NCI-H2227 (cell line): ENCODE results near the gene ATP6V0D1.

ENCODE experiments used
- DNase-seq: peaks from one replicate; lab custom pipeline; 2025; ENCODE audit not compliant: unreplicated experiment; lab: John Stamatoyannopoulos, UW

ATP6V0D1 gene

DNA sequence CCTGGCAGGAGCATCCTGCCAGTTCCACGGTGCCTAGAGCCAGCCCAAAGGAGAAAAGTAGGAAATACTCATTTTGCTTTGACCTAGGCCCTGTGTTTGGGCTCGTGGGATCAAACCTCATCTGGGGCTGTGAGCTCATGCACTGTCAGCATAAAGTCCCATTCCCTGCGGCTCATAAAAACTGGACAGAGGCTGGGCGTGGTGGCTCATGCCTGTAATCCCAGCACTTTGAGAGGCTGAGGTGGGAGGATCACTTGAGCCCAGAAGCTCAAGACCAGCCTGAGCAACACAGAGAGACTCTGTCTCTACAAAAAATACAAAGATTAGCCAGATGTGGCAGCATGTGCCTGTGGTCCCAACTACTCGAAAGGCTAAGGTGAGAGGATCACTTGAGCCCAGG lies 17.9 kb downstream of the ATP6V0D1 start:
- no peak for DNase-seq

DNA sequence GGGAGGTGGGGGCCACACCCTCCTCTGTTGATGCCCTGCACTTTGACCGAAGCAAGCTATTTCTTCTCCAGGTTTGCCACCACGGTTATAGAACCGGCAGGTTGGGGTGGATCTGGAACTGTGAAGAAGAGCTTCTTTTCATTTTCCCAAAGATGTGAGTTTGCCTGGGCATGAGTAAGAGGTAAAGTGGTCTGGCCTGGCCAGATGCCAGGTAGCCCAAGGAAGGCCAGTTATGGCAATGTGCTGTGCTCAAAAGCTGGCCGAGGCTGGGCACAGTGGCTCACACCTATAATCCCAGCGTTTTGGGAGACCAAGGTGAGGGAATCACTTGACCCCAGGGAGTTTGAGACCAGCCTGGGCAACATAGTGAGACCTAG lies 18.7 kb downstream of the ATP6V0D1 start:
- no peak for DNase-seq

DNA sequence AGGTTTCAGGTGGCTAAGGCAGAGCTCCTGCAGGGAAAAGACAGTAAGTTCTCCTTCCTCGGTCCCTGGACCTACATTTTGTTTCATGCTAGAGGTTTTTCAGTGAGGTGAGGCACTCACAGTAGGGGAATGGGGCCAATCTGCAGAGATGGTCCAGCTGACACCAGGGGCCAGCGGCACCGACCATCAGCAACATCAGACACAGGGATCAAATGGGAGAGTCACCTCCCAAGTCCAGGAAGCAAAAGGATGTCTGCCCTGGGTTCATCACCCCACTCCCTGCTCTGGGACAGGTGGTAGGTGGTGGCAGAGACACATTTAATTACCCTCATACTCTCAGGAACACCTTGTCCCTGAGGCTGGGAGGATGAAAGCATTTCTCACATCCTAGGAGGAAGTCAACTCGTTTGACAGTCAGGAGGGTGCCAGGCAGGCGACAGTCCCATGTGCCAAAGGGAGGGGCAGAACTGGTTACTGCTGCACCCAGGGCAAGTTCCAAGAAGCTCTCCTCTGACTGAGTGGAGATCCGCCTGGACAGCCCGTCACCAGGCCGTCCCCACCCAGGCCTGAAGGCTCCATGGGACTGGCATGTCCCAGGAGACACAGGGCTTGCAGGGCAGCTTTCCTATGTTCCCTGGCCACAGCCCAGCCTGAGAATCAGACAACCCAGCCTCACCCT lies 19.2 kb downstream of the ATP6V0D1 start:
- DNase-seq: no peak

DNA sequence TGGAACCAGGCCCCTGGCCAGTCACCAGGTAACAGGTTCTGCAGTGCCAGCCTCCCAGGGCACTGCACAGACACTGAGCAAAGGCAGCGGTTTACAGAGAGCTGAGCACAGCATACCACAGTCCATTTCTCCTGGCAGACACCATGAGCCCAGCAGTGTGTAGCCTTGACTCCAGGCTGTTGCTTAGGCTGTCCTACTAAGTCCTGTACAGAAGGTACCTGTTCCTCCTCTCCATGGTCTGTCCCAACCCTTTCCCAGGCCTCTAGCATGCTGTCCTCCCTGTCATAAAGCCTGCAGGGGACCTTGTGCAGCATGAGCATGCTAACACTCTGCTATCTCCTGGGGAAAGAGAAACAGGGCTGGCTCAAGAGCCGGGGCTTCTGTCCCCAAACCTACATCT lies 20.0 kb downstream of the ATP6V0D1 start:
- no peak for DNase-seq

DNA sequence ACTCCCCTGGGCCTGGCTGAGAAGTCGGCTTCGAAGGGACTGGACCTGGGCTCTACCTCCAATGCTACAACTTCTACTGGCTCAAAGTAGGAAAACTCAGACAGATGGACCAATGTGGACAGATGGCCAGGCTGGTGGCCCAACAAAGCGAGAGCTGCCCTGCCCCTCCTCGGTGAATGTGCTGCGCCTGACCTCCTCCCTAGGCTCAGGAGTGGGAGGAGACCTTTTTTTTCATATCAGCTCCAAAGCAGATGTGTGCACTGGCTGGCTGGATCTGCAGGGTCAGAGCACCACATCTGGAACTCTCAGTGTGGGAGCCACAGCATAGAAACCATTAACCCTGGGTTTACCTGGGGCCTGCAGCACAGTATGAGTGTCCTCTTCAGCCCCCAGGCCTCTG lies 20.8 kb downstream of the ATP6V0D1 start:
- no peak for DNase-seq

DNA sequence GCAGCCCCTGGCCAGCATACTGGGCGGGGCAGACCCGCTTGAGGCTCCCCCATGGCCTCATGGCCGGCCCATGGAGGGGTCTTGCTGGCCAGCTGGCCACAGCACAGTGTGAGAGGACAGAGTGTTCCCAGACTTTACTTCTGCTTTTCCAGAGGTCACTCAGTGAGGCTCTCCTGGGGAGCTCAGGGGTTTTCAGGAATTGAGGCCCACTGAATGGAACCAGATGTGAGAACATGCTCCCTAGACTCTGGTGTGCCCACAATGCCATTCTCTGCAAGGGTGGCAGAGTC lies 21.2 kb downstream of the ATP6V0D1 start:
- no peak for DNase-seq

DNA sequence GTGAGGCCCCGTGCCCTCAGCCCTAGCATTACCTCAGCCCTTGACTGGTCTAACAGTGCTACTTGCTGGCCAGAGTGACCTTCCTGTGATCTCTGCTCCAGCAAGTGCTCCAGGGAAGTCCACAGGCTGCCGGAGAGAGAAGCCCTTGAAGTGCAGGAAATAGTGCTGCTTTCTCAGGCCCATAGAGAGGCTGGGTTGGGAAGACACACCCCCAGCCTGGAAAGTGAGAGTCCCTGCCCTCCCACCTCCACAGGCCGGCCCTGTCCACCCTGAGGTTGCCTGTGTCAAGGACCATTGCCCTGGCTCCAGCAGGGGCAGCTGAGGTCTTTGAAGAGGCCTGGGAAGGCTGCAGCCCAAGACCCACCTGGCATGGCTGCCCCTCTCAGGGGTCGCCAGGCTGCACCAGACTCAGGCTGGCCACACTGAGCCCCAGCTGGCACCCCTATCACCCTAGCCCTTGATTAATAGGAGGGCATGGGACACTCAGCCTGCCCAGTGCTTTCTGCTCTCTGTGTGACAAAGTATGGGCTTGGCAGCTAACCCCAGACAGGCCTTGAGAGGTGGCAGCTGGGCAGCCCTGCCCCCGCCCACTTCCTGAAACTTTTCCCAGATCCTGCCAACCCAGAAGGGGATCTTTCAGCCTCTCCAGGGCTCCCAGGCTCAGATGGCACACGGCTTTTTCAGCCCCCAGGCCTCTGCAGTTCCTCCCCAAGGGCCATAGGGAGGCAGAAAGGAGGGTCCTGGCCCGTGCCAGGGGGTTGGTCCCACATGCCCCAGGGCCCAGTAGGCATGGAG lies 21.7 kb downstream of the ATP6V0D1 start:
- DNase-seq: no peak

DNA sequence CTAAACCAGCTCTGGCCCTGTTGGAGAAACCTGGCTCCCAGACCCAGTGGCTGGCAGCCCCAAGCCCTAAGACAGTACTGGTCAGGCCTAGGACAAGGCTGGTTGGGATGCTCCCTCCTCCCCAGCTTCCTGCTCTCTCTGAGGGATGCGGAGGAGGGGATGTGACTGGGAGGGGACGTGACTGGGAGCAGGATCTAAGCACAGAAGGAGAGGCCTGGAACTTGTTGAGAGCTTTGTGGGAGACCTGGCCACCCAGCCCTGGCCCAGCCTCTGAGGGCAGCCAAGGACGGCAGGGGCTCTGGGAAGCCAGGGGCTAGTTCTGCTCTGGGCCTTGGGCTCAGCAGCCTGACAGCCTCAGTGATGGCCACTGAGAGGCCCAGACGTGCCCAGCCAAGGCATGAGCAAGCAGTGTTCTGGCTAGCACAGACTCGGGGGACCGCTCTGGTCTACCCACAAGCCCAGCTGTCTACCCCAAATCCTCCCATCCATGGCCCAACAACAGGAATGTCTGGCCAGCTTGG lies 22.8 kb downstream of the ATP6V0D1 start:
- DNase-seq: no peak

DNA sequence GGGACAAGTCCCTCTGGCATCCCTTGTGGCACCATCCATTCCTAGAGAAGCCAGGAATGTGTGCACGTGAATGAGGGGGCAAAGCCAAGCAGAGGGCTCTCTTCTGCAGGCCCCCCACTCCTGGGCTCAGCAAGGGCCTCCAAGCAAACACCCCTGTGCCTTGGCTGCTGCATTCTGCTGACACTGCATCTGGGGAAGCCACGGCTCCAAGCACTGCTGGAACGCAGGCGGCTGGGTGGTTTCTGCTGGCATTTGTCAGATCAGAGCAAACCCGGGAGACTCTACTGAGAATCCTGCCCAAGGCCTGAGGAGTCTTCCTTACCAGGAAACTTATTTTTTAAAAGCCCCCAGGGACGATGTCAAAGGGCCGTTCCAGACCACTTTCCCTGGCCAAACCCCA lies 23.3 kb downstream of the ATP6V0D1 start:
- DNase-seq: no peak

DNA sequence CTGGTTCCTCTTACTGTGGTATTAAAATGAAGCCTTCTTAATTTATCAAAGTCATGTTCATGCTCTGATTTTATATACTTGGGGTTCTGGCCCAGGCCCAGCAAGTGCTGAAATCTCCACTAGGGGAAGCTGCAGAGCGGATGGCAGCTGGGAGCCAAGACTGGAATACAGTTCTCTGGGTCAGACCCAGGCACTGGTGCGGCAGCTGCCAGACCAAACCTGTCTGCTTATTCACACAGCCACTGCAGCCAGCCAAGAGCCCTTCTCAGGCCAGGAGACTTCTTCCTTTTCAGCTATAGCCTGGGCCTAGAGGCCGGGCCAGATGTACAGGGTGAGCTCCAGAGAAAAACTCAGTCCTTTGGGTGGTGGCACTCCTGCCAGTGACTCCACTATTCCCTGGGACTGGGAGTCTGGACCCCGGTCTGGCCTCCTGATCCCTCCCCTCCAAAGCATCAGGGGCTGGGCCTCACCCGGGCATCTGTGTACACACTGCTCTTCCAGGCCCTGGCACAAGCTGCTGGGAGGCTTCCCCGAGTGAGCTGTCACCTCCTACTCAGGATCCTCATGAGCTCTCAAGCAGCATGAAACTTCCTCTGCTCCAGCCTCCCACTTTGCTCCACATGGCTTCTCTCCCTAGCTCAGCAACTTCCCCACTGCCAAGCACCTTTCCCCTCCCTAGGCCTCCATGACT lies 24.4 kb downstream of the ATP6V0D1 start:
- no peak for DNase-seq

DNA sequence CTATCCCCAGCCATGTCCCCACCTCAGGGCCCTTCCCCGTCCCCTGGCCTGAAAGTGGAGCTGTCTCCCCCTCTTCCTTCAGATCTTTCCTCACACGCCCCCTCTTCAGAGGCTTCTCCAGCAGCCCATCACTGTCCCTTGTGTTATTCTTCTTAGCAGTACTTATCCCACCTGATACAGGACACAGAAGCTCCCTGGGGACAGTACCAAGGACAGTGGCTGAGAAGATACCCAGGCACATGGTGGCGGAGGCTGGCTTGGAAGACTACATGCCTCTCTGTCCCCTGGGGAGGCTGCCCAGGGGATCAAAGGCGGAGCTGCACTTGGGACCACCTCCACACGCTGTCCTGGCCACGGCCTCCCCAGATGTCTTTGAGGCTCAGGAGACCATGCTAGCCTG lies 26.1 kb downstream of the ATP6V0D1 start:
- no peak for DNase-seq

DNA sequence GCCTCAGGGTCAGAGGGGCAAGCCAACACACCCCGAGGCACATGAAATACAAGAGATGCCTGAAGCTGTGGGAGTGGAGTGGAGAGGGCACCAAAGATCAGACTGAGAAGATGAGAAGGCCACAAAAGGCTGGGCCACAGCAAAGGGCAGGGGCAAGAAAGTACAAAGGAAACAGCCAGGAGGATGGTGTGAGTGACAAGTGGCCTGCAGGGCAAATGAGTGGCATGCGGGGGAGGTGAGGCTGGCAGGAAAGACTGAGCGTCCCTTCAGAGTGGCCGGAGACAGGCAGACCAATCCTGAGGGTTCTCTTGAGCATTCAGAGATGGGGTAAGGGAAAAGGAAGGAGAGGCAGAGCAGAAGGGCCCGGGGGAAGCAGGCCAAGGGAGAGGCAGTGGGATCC lies 26.9 kb downstream of the ATP6V0D1 start:
- no peak for DNase-seq

DNA sequence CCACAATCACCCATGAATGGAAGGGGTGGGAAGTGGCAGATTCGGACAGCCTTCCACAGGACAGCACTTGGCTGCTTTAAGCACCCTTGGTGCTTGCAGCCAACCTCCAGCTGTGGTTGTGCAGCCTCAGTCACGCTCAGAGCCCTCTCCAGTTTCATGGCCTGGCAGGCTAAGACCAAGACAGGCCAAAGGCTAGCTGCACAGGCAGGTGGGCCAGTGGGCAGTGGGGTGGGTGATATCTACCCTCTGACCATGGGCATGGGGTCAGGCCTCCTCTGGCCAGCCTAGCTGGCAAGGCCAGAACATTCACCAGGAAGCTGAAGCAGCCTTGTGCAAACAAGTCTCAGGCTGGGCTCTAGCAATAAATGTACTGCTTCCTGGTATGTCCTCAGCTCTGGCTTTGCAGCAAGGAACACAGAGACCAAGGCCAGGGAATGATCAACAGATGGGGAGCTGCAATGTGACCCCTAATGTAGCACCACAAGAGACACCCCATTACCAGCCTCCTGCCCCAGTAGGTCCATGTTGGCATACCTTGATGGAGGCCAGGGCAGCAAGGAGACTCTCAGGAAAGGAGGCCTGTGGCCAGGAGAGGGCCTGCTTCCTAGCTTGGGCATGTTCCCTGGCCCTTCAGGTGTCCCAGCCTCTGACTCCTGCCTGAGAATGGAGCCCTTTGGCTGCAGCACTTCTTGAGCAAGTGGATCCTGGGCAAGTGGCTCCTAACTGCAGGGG lies 29.1 kb downstream of the ATP6V0D1 start:
- DNase-seq: no peak

DNA sequence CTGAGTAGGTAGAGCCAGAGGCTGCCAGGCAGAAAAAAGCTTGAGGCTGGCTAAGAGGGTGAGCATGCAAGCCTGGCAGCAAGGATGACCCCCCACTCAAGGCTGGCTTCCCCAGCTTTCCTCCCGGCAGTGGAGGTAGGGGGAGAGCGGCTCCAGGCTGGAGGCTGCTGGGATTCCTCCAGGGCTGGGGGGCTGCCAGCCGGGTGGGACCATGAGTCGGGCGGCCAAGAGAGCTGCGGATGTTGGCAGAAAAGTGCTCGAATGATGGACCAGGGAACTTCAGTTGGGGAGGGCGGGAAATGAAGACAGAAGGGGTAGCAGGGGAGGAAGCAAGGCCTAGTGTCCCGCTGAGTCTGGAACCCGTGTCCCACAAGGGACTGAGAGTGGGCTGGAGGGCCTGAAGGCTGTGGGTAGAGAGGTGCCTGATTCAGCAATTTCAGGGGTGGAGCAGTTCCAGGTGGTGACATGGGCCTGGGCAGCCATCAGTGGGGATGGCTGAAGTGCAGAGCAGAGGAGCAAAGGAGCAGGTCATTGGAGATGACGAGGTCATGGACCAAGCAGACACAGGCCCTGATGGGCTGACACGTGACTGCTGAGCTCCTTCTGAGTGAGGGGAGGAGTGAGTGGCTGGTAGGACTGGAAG lies 29.8 kb downstream of the ATP6V0D1 start:
- DNase-seq: no peak

DNA sequence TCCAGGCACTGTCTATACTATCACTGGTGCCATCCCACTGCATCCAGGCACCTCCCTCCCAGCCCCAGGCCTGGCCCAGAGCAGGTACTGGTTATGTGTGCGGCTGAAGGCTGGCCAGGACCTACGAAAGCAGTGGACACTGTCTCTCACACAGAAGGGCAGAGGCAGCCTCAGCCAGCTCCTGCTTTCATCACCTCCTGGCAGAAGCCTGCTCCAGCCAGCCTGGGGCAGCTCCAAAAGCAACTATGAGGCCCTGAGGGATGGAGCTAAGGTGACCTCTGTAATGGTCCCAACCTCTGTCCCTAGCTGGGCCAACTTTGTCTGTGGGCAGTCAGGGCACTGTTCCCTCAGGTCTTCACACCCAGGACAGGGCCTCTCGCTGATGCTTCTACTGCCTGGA lies 31.2 kb downstream of the ATP6V0D1 start:
- no peak for DNase-seq

DNA sequence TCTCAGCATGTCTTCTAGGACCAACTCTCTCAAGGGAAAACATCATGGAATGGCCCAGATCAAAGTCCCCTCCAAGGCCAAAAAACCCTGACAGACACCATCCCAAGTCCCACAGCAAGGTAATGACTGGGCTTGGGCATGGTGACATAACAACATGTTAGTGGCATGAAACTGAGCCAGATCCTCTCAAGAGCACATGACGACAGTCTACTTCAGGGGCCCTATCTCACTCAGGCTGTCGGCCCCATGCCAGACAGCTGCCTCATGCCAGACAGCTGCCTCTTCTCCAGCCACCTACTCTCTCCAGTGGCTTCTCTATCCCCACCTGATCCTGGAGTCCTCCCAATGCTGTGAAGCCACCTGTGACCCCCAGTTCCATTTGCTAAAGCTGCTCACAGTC lies 31.6 kb downstream of the ATP6V0D1 start:
- no peak for DNase-seq

DNA sequence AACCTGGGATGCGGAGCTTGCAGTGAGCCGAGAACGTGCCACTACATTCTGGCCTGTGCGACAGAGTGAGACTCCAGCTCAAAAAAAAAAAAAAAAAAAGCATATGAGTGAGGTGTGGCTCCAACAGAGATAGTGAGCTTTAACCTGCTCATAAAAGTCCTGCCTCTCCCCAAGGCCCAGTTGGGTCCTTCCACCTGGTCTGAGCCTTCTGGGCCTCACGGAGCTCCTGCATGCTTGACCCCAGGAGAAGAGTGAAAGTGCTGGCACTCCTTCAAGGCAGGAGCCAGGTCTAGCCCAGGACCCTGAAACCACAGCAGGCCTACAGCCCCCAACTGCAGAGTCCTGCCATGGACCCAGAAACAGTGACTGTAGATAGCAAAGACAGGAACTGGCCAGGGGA lies 32.4 kb downstream of the ATP6V0D1 start:
- DNase-seq: no peak

DNA sequence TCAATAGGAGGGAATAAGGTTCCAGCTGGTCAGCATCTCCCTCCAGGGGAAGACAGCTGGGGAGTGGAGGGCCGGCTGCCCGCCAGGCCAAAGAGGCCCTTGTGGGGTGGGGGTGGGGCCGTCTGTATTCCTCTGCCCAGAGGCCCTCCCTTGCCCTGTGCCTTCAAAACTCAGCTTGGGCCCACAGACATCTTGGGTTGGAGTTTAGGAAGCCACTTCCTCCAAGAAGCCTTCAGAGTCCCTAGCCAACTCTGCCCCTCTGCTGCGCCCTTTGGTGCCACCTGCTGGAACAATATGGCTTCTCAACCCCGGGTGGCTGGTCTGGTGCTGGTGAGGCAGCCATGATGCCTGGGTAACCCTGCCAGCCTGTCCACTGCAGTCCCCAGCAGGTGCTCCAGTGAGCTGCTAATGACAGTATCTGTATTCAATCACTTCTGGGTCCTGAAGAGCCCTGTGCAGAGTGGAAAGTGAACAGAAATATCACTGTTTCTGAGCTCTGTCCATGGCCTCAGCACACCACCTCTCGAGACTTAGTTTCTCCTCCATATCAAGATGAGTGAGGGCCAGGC lies 33.4 kb downstream of the ATP6V0D1 start:
- no peak for DNase-seq

DNA sequence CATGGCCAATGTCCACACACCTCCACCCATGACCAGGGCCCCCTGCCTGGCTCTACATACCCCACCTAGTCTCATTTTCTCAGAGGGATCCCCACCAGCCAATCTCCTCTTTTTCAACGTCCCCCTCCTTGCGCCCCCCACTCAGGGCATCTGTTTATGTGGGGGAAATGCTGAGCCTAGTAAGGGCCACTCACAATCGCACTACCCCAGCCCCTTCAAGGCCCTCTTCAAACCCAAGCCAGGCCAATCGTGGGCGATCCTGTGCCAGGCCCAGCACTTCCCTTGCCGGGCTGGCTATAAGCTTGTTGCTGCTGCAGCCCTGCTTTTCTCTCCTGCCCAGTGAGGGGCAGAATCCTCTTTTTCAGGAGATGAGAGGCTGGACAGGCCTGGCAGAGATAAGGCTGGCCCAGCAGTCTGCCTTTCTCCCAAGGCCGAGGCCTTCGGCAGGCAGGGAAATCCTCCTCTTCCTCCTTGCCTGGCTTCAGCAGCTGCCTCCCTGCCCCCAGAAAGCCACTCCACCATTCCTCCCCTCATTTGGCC lies 33.9 kb downstream of the ATP6V0D1 start:
- DNase-seq: no peak
